ENCODE results near the gene CRYL1.

GRCh38 chr13:20436505-20436904 is 89.2 kb downstream of the CRYL1 start:
- TF ChIP-seq CTCF (tag by site-specific recombination; IDR thresholded peaks at IDR 0.05) (no peak), ZNF335 (tag by site-specific recombination; conservative IDR thresholded peaks at IDR 0.05) (no peak), REST (tag by site-specific recombination; IDR thresholded peaks at IDR 0.05) (no peak), ZNF274 (IDR thresholded peaks at IDR 0.05; ENCODE audit: low read length) (no peak), ZNF274 (tag by site-specific recombination; IDR thresholded peaks at IDR 0.05; ENCODE audit: borderline replicate concordance) (no peak), ZNF394 (tag by site-specific recombination; IDR thresholded peaks at IDR 0.05; ENCODE audit: borderline replicate concordance) (no peak), ZNF792 (tag by site-specific recombination; IDR thresholded peaks at IDR 0.05) (no peak), EGR2 (tag by site-specific recombination; IDR thresholded peaks at IDR 0.05; ENCODE audit: low read depth) (no peak), ZNF639 (tag by site-specific recombination; IDR thresholded peaks at IDR 0.05) (no peak), TCF7L2 (IDR thresholded peaks at IDR 0.05; ENCODE audit: borderline replicate concordance, low read depth, low read length) (no peak), WT1 (tag by site-specific recombination; IDR thresholded peaks at IDR 0.05) (no peak), SP2 (tag by site-specific recombination; IDR thresholded peaks at IDR 0.05) (no peak), ZNF558 (tag by site-specific recombination; IDR thresholded peaks at IDR 0.05) (no peak), ZNF449 (tag by site-specific recombination; IDR thresholded peaks at IDR 0.05) (no peak)
